DMS79 (cell line): Measurements from ENCODE around the gene SLC2A13.
"Not testable (repeated sequence)": the region's sequence is repeated elsewhere in the genome, so short reads cannot be mapped to it uniquely, and the experiment has no call there.

ENCODE experiments used
- DNase-seq: peaks from one replicate; lab custom pipeline; 2025; lab: John Stamatoyannopoulos, UW

The SLC2A13 gene

DNA sequence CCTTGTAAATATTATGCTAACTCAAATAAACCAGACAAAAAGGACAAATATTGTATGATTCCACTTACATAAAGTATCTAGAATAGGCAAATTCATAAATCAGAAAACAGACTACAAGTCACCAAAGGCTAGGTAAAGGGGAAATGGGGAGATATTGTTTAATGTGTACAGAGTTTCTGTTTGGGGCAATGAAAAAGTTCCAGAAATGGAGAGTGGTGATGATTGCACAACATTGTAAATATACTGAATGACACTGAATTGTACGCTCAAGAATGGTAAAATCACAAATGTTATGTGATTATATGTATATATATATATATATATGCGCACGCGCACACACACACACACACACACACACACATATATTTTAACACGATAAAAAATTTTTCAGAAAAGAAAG lies 182.5 kb downstream of the SLC2A13 start:
- no peak for DNase-seq

DNA sequence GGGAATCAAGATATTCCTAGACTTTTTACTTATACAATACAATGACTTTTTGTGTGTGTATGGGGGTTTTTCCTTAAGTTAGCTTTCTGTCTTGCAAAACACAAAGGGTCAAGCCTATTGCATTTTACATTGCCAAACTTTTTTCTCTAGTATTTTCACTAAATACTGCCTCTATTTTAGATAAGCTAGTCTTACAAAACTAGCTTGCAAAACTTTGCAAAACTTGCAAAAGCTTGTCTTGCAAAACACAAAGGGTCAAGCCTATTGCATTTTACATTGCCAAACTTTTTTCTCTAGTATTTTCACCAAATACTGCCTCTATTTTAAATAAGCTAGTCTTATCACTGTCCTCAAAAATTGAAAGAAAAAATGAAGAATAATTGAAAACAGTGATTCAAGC lies 183.3 kb downstream of the SLC2A13 start:
- not testable (repeated sequence) for DNase-seq

DNA sequence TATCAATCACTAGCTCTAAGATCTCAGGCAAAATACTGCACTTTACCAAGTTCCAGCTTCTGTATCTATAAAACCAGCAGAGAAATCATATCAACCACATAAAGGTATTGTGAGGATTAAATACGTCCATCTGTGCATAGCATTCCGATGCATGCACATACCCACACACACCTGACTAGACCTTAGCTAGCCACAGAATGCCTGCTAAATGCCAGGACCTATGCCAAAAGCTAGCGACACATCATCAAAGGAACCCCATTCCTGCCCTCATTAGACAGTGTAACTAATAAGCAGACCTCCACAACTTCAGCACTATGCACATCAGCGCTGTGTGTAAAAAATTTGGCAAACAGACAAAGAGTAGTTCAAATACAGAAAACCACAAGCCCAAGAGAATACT lies 185.2 kb downstream of the SLC2A13 start:
- no peak for DNase-seq

DNA sequence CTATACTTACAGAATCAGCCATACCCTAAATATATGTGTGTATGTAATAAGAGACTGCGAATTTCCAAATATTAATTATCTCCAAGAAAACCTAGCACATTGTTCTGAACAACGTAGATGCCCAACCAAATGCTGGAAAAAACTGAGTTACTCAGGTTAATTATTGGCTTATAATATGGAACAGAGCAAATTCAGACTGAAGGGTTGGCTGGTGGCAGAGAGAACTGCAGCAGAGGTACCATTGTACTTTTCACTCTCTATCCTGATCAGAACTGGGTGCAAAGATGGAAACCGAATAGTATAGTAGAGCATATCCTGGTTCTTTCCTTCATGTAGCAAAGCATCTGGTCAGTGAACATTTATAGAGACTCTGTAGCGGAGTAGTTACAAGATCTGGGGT lies 185.7 kb downstream of the SLC2A13 start:
- no peak for DNase-seq

DNA sequence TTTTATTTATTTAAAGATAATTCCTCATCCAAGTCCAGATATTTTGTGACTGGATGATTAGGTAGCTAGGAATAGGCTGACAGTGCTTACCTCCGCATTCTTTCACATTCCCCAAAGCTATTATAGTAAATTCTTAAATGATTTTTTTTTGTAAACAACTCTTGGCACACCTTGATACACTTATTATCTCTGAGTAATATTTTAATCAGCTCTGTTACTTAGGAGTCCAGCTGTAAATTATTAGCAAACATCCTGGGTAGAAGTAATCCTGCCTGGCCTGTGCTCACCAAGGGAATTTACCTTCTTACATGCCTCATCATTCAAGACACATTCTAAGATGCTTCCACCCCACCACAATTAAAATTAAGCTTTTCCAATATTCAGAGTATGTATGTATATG lies 186.1 kb downstream of the SLC2A13 start:
- DNase-seq: no peak

DNA sequence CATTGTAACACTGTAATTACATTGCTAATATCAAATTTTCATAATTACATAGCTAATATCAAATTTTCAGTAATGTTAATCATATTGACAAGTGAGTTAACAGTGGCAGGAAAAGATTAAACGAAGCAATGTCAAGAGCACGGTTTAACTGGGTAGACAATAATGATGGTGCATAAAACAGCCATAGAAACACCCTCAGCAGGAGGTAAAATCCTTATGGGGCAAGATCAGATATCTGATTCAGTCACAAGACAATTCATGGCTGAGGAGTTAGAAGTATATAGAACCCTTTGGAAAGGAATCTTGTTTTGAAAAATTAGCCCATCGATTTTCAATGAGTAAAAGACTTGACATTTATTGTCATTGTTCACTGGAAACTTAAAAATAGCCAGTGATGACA lies 190.6 kb downstream of the SLC2A13 start:
- DNase-seq: no peak

DNA sequence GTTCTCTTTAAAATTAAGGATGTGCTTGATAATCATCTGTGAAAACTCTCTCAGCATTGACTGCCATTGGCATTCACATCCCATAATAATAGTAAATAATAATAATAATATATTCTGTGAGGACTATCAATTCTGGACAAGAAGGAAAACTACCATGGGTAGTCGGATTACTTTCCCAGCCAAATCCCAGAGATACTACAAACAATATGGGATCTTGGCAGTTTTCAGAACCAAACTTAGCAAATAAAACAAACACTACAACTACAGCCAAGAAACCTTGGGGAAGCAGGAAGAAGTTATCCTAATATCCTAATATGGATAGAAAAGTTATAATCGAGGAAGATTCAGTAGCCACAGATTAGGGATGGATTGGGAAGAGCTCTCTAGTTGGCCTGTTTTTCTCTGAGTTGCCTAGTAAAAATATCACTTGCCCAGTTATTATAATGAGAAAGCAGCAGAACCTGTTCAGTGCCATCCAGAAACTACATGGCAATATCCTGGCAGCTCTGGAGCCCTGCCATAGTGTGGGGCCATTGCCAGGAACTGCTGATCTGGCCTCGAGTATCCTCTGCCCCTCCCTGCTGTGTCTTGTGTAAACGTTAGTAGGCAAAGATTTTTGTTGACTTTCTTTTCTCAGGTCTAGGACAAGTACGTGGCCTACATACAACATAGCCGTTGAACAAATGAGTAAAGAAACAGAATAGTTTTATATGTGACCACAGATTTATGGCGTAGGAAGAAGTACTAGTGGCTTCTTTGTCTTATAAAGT lies 193.5 kb downstream of the SLC2A13 start:
- no peak for DNase-seq

DNA sequence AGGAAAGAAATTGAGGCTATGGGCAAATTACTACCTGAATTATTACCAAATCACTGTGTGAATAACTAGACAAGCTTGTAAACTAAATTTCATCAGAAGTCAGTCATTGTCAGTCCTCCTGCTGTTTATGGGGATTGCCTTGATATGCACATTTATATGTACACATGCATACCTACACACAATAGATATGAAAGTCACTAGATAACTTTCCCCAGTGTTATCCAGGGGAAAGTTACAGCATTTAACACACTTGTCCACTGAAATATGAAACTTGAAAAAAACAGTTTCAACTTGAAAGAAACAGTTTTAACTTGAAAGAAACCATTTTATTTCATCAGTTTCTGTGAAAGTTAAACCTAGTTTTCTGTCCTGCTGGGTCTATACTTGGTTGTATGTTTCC lies 199.6 kb downstream of the SLC2A13 start:
- DNase-seq: no peak

DNA sequence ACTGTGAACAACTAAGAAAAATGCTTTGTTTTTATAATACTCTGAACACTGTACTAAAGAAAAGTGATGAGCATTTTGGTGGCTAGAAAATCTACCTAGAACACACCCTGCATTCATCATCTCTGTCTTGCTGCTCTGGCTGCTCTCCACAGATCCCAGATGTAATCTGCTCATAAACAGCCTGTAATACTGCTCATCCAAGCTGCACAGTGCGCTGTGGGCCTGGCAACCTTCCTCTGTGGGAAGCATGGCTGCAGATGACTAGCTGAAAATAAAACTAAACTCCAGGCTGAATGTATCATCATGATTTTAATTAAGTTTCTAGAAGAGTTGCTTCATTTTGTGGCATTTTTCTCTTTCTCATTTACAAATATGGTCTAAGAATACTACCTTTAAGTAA lies 200.7 kb downstream of the SLC2A13 start:
- DNase-seq: no peak

DNA sequence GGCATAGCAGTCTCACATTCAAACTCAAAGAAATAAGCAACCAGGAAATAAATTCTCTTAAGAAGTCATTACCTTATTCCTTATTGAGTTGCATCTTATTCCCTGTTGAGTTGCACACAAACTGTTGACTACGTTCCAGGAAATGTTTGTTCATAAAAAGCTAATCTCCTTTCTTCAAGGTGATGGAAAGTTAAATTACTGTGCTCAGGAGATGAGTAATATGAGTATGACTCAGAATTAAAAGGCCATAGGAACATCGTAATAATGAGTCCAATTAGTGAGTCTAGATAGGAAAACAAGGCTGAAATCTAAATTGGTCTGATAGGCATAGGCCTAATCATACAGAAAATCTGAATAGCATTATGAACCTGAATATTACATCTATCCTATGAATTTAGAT lies 203.1 kb downstream of the SLC2A13 start:
- no peak for DNase-seq

DNA sequence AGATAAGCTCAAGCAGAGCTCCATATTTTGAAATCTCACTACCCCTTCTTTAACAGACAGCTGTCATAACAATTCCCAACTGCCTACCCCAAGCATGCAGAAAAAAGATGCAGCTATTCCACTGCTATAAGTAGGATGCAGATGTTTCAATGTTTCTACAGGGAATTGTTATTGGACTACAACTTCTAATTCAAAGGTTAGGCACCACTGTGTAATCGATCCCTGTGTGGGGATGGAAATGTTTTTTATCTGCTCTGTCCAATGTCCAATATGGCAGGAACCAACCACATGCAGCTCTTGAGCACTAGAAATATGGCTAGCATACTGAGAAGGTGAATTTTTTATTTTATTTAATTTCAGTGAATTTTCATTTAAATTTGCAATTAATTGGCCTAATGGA lies 208.6 kb downstream of the SLC2A13 start:
- no peak for DNase-seq

DNA sequence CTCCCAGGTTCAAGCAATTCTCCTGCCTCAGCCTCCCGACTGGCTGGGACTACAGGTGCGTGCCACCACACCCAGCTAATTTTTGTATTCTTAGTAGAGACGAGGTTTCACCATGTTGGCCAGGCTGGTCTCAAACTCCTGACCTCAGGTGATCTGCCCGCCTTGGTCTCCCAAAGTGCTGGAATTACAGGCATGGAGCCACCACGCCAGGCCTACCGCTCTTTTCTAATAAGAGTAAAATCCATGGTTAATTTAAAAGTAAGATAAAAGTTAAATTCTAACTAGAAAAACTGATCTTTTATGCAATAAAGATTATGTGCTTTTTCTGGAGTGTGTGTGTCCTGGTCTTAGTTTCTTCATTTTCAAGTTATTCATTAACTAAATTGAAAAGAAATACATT lies 212.5 kb downstream of the SLC2A13 start:
- not testable (repeated sequence) for DNase-seq

DNA sequence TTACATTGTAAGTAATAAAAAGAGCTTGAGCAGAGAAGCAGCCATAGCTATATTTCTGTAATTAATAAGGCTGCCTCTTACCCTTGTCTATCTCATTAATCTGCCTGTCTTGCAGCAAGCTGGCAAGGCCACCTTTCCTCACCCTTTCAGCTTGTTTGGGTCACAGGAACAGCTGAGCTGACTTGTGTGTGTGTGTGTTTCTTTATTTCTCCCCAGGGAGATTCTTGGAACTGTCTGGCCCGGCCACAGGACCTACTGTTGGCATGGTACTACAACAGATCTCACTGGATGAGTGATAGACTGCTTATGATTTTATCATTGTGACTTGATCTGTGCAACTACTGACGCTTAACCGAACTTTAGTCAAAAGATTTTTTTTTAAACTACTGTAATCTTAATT lies 213.7 kb downstream of the SLC2A13 start:
- no peak for DNase-seq

DNA sequence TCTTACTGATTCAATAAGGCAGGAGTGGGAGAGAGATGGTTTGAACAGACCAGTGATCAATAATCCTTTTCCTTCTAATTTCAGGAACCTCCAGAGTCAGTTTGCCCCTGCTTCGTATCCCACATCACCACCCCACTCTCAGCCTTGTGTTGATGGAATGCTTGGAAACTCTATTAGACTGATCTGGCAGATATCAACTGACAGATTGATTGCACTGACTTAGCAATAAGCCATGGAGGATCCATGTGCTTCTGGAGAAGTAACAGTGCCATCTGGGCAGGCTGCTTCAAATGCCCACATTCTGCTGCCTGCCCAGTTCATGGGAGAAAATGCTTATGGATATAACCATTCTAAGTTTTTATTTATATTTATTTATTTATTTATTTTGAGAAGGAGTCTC lies 218.0 kb downstream of the SLC2A13 start:
- DNase-seq: no peak

DNA sequence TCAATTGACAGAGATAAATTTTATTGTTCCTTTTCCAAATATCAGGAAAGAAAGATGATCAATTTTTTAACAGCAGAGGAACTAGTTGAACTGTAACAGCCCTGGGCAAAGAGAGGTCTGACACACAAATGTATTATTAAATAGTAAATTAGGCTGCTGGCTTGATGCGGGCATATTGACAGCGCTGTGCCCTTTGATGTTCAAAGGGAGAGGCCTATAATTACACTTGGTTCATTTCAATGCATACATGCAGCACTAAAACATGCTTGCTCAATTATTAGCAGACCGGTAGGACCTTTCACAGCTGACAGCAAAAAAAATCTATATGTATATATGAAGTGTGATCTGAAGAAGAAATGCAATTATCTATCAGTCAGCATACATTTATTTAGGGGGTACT lies 219.8 kb downstream of the SLC2A13 start:
- DNase-seq: no peak

DNA sequence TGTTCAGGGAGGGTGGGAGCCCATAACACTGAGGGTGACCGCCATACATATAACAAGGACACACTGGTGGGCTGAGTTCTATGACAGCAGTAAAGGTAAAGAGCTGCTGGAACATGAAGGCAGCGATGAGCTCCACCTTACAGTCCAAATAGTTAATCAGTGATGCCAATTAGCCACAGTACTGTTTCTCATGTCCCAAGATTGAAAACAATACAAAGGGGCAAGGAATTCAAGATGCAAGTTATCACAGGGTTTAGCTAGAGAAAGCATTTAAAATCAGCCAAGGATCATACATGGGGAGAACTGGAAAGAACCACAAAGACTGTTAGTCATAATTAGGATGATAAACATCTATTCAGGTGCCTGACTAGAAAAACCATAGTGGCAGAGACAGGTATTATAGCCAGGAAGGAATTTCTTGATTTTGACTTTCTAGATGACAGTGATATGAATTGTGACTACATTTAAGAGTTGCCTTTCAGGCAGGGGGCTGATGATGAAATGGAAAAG lies 221.2 kb downstream of the SLC2A13 start:
- DNase-seq: no peak

DNA sequence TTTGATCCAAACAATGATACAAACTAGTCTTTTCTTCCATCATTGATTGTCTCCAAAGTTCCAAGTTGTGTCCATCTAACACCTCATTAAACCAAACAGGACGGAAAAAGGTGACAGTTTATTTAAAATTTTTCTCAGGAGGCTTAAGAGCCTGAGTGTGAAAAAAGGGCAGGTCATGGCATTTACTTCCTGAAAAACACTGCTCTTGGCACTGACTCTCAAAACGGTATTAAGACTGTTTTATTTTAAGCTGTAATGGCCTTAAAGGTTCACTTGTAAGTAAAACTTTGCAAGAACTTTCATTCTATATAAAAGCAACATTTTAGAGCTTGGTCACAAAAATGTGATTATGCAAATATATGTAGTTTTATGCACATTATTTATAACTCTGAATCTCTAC lies 222.5 kb downstream of the SLC2A13 start:
- no peak for DNase-seq

DNA sequence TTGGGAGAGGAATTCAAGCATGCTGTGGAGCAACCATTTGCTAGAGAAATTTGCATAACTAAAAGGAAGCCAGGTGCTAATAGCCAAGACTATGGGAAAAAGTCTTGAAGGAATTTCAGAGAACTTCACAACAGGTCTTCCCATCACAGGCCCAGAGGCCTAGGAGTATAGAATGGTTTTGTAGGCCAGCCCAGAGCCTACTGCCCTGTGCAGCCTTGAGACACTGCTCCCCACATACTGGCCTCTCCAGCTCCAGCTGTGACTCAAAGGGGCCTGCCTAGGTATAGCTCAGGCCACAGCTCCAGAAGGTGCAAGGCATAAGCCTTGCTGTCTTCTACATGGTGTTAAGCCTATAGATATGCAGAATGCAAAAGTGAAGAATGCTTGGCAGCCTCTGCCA lies 227.1 kb downstream of the SLC2A13 start:
- DNase-seq: no peak

DNA sequence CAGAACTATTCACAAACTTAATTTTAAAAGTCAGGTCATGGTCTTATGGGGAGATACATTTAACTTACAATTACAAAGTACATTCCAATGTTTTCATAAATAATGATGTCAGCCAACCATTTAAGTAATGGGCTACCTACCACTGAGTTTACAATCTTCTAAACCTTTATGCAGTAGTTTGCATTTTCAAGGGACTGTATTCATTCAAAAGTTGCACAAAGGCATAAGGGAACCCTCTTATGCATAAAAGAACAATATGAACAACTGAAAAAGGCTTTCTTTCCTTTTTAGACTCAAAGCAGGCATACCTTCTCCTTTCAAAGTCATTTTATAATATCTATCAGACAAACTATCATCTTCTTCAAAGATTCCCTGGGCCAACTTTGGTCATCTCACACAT lies 230.2 kb downstream of the SLC2A13 start:
- no peak for DNase-seq

DNA sequence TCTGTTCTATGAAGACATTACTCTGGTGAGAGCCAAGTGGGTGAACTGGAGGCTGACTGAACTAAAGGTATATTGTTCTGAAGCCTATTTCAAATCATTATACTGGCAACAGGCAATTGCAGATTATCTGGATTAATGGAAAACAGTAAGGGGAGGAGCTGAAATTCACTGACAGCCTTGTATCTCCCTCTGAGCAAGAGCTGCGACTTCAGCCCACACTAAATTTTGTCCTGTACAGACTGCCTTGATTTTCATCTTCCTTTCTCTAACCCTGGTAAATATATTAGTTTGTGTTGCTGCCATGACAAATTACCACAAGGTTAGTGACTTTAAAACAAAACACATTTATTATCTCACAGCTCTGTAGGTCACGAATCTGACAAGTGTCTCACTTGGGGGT lies 231.1 kb downstream of the SLC2A13 start:
- DNase-seq: no peak

DNA sequence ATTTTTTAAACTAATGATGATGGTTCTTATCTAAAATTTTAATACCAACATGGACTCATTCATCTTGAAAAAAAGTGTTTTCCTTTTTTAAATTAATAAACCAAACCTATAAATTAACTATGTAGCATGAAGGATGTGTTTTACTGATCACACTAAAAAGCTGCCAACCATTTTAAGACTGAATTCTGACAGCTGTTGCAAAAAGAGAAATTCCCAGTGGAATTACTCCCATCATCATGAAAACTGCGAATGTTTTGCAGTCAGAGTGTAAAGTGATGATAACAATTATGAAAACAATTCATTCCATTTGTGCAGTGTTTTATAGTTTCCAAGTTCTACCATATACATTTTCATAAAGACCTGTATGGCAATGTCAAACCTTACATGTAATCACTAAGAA lies 232.8 kb downstream of the SLC2A13 start:
- DNase-seq: no peak

DNA sequence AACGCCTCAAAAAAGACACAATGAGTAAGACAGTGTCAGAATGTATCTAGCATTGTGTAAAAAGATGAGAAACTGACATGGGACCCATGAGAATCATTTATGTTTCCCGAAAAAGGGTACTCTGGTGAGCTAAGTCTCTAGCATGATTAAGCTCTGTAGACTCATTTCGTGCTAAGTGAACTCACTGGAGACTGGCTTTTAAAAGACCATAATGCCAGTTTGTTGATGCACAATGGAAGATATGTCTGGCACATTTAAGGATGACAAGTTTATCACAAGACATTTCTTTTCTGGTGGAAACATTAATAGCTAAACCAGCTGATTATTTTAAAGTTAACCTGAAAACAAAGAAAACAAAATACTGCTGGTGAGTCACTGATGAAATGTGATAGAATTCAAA lies 233.5 kb downstream of the SLC2A13 start:
- DNase-seq: no peak

DNA sequence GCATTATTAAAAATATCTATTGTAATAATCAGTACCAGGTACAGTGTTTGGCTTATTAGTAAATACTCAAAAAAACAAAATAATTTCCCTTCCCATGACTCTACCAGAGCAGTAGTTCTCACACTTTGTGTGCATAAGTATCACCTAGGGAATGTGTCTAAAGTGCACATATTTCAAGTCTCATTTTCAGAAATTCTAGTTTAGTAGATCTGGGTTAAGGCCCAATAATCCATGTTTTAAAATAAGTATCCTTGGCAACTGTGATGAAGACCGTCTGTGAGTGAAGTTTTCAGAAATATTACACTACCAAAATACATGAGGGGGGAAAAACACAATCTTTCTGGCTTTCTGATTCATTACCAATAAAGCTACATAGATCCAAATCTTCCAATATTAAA lies 237.6 kb downstream of the SLC2A13 start:
- DNase-seq: no peak

DNA sequence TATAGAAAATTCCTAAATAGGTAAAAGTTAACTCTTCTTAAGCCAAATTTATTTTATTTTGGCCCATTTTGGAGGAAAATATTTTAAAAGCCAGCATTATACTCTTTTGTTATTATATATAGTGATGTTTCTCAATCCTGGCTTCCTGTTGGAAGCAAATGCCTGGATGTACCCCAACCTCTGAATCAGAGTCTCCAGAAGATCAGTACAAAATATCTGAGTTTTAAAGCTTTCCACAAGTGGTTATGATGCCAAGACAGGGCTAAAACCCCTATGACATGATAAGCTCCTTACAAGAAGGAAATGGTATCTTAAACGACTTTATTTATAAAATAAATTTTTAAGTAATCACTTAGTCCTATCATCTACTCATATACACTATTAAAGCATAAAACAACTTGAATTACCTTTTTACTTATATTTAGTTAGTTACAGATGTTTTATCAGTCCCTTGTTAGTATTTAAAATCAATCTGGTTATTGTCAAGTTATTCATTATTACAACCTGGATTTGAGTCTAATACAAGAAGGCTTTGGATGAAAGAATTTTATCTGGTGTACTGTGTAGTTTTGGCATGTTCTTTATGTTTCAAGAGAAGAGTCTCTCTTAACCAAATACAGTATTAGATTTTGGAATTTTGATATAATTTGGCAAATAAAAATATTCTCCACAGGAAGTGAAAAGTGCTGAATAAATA lies 238.1 kb downstream of the SLC2A13 start:
- DNase-seq: no peak
